GM12878 (cell line): ENCODE measurements around the gene TDRD12. TPM values are rescaled to one million over a fixed set of nuclear protein-coding genes. Genes with fewer than 3 reads are reported as not detected.

Experiments
- ATAC-seq: fragments of 200-7000 bp; cut with Tn5 transposase; 3 replicates; pipeline ENCODE4 v1.9.1; 2020; ENCODE audit warnings: mild to moderate bottlenecking, moderate library complexity
- BruUV-seq: library from RNA; stranded (reverse); fragments of 400-500 nt; replicated peaks from 2 replicates; lab custom pipeline; 2021; lab: Mats Ljungman, UMichigan
- CTCF ChIA-PET: fragments of 300-600 bp; sonication (Branson Sonifier 250); formaldehyde crosslinking; extraction: SDS; loops from one replicate; lab custom pipeline; 2021; ENCODE audit warnings: inconsistent platforms; lab: Yijun Ruan, JAX
- POLR2A ChIA-PET: fragments of 350-600 bp; formaldehyde crosslinking; extraction: SDS; loops from one replicate; lab custom pipeline; 2021; ENCODE audit warnings: inconsistent platforms; lab: Charles Lee
- RAD21 ChIA-PET: fragments of 300-600 bp; sonication (Branson Sonifier 250); formaldehyde crosslinking; loops from one replicate; lab custom pipeline; 2023; ENCODE audit warnings: antibody characterized with exemption; ENCODE audit not compliant: unreplicated experiment; lab: Charles Lee
- SMC1A ChIA-PET: fragments of 300-600 bp; sonication (Branson Sonifier 250); formaldehyde crosslinking; loops from one replicate; lab custom pipeline; 2023; ENCODE audit not compliant: unreplicated experiment, uncharacterized antibody; lab: Charles Lee
- DNase-seq: peaks from one replicate; pipeline ENCODE4 v3.0.0-alpha.2; 2011; ENCODE audit warnings: low read depth, low spot score
- FAIRE-seq: peaks from 3 replicates; lab custom pipeline; 2011; peaks lifted over from hg19 to GRCh38; lab: Jason Lieb, UNC
- H2AFZ ChIP-seq: 2 replicates; pipeline ENCODE4 v1.6.0; 2011; ENCODE audit warnings: low read depth, low read length, control low read depth; ENCODE audit not compliant: control insufficient read depth
- H3K27ac ChIP-seq: 2 replicates; pipeline ENCODE4 v1.5.1; 2011; ENCODE audit warnings: control low read depth; ENCODE audit not compliant: control insufficient read depth, insufficient read depth
- H3K27me3 ChIP-seq, 2 experiments: replicated peaks in 1 of 2; 2 replicates each; pipeline versions ENCODE4 v1.6.0 to v1.6.1; 2011; ENCODE audit warnings: low read length in 1 of 2; ENCODE audit not compliant: control insufficient read depth in 2 of 2, insufficient read depth in 2 of 2
- H3K36me3 ChIP-seq, 2 experiments: 2 replicates each; pipeline ENCODE4 v1.5.1; 2011; ENCODE audit warnings: low read length in 1 of 2; ENCODE audit not compliant: control insufficient read depth in 2 of 2, insufficient read depth in 2 of 2
- H3K4me1 ChIP-seq: 2 replicates; pipeline ENCODE4 v1.6.1; 2011; ENCODE audit warnings: mild to moderate bottlenecking, low read length, moderate library complexity, mixed read lengths; ENCODE audit not compliant: control insufficient read depth, insufficient read depth
- H3K4me2 ChIP-seq: 2 replicates; pipeline ENCODE4 v1.6.0; 2011; ENCODE audit warnings: control low read depth; ENCODE audit not compliant: control insufficient read depth, insufficient read depth
- H3K4me3 ChIP-seq: fragments of 200-600 bp; sonication (generic); 2 replicates; pipeline ENCODE4 v1.5.1; 2016
- H3K79me2 ChIP-seq: 2 replicates; pipeline ENCODE4 v1.6.0; 2011; ENCODE audit warnings: low read length; ENCODE audit not compliant: control insufficient read depth, insufficient read depth
- H3K9ac ChIP-seq: 2 replicates; pipeline ENCODE4 v1.8.0; 2011; ENCODE audit warnings: low read length, control low read depth, mixed read lengths; ENCODE audit not compliant: control insufficient read depth, insufficient read depth
- H3K9me3 ChIP-seq: replicated peaks from 3 replicates; pipeline ENCODE4 v1.5.1; 2011; ENCODE audit warnings: mild to moderate bottlenecking, low read length; ENCODE audit not compliant: control insufficient read depth, insufficient read depth
- H4K20me1 ChIP-seq: 2 replicates; pipeline ENCODE4 v1.6.0; 2011; ENCODE audit not compliant: control insufficient read depth, insufficient read depth
- FOXK2 ChIP-seq: fragments of 450-650 bp; IDR thresholded peaks from 2 replicates; pipeline ENCODE4 v1.6.1; 2017; ENCODE audit warnings: mild to moderate bottlenecking, moderate library complexity
- MEF2B ChIP-seq: fragments of 450-650 bp; IDR thresholded peaks from 2 replicates; pipeline ENCODE4 v1.6.1; 2018; ENCODE audit warnings: mild to moderate bottlenecking, moderate library complexity; ENCODE audit not compliant: partially characterized antibody, poor library complexity, severe bottlenecking
- RB1 ChIP-seq: fragments of 450-650 bp; formaldehyde crosslinking; IDR thresholded peaks from 2 replicates; pipeline ENCODE4 v1.6.1; 2017; ENCODE audit warnings: mild to moderate bottlenecking, borderline replicate concordance
- WGBS: methylation state at CpG from one replicate; pipeline ENCODE4 v1.1.6; 2016; ENCODE audit warnings: low lambda C conversion rate; ENCODE audit not compliant: insufficient replicate concordance, insufficient coverage; ENCODE audit errors: missing lambda C conversion rate; 5-methylcytosine and 5-hydroxymethylcytosine counted together
- in situ Hi-C: fragments of 300-500 bp; cut with MboI; formaldehyde crosslinking; loops from 9 replicates; pipeline ENCODE4 v1.14.3; 2018; ENCODE audit warnings: mixed read lengths
- intact Hi-C: fragments of 100-400 bp; cut with micrococcal nuclease; formaldehyde crosslinking; loops from one replicate; pipeline ENCODE4 v1.14.2; 2022; ENCODE audit not compliant: unreplicated experiment
- polyA plus RNA-seq, 11 experiments: library from polyadenylated mRNA; depleted of rRNA in 4 of 11; unstranded in 6 of 11; stranded (reverse) in 5 of 11; fragments of >200 nt; fragmentation: Nextera tagmentation in 4 of 11; fragmentation: Illumina TruSeq in 1 of 11; extraction: Ambion mirVana in 4 of 11; extraction: Trizol in 1 of 11; gene quantifications; 1 replicate in 1 of 11; 2 replicates in 10 of 11; pipeline versions ENCODE4 v1.2.1 to v1.2.3, GENCODE V29; 2011 to 2016; ENCODE audit warnings: inconsistent platforms in 2 of 11, missing spikeins in 2 of 11, low read depth in 1 of 11
- total RNA-seq, 4 experiments: library from RNA; depleted of rRNA in 3 of 4; stranded (reverse); fragments of >200 nt in 3 of 4; fragmentation: Illumina TruSeq in 1 of 4; extraction: Trizol in 1 of 4; gene quantifications; 2 replicates each; pipeline versions ENCODE4 v1.2.1 to v1.2.3, GENCODE V29; 2013 to 2021
- TF ChIP-seq, protein P1 (sequence below): fragments of 450-650 bp; IDR thresholded peaks from 2 replicates; pipeline ENCODE4 v1.6.1; 2017; ENCODE audit warnings: mild to moderate bottlenecking, moderate library complexity
- TF ChIP-seq, protein P2 (sequence below): fragments of 450-650 bp; IDR thresholded peaks from 2 replicates; pipeline ENCODE4 v1.6.1; 2016; ENCODE audit warnings: mild to moderate bottlenecking, moderate library complexity, borderline replicate concordance

TDRD12 gene
- total and polyA plus RNA-seq, 10 of the 15 experiments (the other 5 are each of a cell fraction or from before 2014, with no cell fraction given), result 0.08 to 0.15 TPM; not detected in 8

DNA sequence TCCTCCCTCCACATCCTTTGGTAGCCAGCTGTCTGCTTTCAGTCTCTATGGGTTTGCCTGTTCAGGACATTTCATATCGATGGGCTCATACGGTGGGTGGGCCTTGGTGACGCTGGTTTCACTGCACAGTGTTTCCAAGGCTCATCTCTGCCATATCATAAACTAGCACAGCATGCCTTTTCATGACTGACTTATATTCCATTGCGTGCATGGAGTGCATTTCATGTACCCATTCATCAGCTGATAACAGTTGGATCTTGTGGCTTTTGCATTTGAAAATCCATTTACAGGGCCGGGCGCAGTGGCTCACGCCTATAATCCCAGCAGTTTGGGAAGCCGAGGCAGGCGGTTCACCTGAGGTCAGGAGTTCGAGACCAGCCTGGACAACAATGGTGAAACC is 69.9 kb downstream of the TDRD12 start:
- ChIA-PET SMC1A (no interaction called here), CTCF (no interaction called here), RAD21 (no interaction called here), POLR2A (interaction anchor here (0.5 kb wide), 1 partner anchor 193 kb away, joined by 3 read pairs; no protein-coding TSS in a partner anchor)
- ATAC-seq (no peak), FAIRE-seq (no peak), DNase-seq (no peak)
- TF ChIP-seq MEF2B (no peak), FOXK2 (no peak), RB1 (no peak)
- TF ChIP-seq, protein P1, sequence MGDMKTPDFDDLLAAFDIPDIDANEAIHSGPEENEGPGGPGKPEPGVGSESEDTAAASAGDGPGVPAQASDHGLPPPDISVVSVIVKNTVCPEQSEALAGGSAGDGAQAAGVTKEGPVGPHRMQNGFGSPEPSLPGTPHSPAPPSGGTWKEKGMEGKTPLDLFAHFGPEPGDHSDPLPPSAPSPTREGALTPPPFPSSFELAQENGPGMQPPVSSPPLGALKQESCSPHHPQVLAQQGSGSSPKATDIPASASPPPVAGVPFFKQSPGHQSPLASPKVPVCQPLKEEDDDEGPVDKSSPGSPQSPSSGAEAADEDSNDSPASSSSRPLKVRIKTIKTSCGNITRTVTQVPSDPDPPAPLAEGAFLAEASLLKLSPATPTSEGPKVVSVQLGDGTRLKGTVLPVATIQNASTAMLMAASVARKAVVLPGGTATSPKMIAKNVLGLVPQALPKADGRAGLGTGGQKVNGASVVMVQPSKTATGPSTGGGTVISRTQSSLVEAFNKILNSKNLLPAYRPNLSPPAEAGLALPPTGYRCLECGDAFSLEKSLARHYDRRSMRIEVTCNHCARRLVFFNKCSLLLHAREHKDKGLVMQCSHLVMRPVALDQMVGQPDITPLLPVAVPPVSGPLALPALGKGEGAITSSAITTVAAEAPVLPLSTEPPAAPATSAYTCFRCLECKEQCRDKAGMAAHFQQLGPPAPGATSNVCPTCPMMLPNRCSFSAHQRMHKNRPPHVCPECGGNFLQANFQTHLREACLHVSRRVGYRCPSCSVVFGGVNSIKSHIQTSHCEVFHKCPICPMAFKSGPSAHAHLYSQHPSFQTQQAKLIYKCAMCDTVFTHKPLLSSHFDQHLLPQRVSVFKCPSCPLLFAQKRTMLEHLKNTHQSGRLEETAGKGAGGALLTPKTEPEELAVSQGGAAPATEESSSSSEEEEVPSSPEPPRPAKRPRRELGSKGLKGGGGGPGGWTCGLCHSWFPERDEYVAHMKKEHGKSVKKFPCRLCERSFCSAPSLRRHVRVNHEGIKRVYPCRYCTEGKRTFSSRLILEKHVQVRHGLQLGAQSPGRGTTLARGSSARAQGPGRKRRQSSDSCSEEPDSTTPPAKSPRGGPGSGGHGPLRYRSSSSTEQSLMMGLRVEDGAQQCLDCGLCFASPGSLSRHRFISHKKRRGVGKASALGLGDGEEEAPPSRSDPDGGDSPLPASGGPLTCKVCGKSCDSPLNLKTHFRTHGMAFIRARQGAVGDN, result no peak
- TF ChIP-seq, protein P2, sequence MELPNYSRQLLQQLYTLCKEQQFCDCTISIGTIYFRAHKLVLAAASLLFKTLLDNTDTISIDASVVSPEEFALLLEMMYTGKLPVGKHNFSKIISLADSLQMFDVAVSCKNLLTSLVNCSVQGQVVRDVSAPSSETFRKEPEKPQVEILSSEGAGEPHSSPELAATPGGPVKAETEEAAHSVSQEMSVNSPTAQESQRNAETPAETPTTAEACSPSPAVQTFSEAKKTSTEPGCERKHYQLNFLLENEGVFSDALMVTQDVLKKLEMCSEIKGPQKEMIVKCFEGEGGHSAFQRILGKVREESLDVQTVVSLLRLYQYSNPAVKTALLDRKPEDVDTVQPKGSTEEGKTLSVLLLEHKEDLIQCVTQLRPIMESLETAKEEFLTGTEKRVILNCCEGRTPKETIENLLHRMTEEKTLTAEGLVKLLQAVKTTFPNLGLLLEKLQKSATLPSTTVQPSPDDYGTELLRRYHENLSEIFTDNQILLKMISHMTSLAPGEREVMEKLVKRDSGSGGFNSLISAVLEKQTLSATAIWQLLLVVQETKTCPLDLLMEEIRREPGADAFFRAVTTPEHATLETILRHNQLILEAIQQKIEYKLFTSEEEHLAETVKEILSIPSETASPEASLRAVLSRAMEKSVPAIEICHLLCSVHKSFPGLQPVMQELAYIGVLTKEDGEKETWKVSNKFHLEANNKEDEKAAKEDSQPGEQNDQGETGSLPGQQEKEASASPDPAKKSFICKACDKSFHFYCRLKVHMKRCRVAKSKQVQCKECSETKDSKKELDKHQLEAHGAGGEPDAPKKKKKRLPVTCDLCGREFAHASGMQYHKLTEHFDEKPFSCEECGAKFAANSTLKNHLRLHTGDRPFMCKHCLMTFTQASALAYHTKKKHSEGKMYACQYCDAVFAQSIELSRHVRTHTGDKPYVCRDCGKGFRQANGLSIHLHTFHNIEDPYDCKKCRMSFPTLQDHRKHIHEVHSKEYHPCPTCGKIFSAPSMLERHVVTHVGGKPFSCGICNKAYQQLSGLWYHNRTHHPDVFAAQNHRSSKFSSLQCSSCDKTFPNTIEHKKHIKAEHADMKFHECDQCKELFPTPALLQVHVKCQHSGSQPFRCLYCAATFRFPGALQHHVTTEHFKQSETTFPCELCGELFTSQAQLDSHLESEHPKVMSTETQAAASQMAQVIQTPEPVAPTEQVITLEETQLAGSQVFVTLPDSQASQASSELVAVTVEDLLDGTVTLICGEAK, result no peak
- Histone ChIP-seq H3K4me3 (no peak overlapping the region), H3K4me1 (no peaks in the 10 kb centered on the region), H2AFZ (no peak overlapping the region), H3K9me3 (no peaks in the 10 kb centered on the region; the same call in 2 of the 3 replicates), H3K4me2 (no peak overlapping the region), H4K20me1 (no peaks in the 10 kb centered on the region), H3K9ac (no peak overlapping the region), H3K27me3 (no peaks in the 10 kb centered on the region), H3K27ac (no peak overlapping the region), H3K79me2 (no peaks in the 10 kb centered on the region), H3K36me3 (no peaks in the 10 kb centered on the region)
- BruUV-seq, result no TSS peak
- WGBS, result 45% methylated on average over 10 of the region's 10 CpGs
- in situ Hi-C loops (no loop called here), intact Hi-C loops (no loop called here)
